ENCODE data around the gene CDK2AP2. TPM values are rescaled to one million over a fixed set of nuclear protein-coding genes. Genes with fewer than 3 reads are reported as not detected.

The CDK2AP2 gene
- total RNA-seq, 1 donor from 2014 or later = 104 TPM

DNA sequence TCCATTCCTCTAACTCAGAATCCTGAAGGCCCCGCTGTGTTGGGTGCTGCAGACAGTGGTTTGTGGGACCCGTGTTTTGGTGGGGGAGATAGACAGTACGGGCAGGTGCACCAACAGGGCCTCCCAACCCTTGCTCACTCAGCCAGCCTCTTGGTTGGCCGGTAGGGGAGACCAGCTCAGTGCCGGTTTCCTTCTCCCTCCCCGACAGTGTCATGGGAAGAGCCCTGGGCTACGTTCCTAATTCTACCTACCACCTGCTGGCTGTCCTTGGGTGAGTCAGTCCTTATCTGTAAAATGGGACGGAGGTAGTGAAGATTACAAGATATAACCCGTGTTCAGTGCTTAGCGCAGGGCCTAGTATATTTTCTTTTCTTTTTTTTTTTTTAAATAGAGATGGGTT, 44.8 kb downstream of the CDK2AP2 start:
- TF ChIP-seq, protein P1, sequence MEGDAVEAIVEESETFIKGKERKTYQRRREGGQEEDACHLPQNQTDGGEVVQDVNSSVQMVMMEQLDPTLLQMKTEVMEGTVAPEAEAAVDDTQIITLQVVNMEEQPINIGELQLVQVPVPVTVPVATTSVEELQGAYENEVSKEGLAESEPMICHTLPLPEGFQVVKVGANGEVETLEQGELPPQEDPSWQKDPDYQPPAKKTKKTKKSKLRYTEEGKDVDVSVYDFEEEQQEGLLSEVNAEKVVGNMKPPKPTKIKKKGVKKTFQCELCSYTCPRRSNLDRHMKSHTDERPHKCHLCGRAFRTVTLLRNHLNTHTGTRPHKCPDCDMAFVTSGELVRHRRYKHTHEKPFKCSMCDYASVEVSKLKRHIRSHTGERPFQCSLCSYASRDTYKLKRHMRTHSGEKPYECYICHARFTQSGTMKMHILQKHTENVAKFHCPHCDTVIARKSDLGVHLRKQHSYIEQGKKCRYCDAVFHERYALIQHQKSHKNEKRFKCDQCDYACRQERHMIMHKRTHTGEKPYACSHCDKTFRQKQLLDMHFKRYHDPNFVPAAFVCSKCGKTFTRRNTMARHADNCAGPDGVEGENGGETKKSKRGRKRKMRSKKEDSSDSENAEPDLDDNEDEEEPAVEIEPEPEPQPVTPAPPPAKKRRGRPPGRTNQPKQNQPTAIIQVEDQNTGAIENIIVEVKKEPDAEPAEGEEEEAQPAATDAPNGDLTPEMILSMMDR (IDR thresholded peaks at IDR 0.05; ENCODE audit: insufficient read depth, low read length, poor library complexity, severe bottlenecking) = no peak
- Histone ChIP-seq H3K4me3 (ENCODE audit: low read depth, low read length) (no peak overlapping the region), H3K27me3 (ENCODE audit: control insufficient read depth, insufficient read depth, low read length) (no peaks in the 10 kb centered on the region)

DNA sequence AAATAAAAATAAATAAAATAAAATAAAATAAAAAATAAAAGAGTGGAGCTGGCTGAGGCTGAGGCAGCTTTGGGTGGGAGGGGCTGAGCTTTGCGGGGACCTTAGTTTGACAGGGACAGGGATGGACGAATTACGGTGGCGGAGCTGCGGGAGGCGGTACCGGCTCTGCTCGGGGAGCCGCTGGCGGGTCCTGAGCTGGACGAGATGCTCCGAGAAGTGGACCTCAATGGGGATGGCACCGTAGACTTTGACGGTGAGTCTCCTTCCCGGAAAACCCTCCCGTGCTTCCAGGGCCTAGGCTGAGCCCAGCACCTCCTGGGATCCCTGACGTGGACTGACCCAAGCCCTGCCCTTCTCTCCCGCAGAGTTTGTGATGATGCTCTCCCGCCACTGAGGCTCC, 49.7 kb downstream of the CDK2AP2 start:
- Histone ChIP-seq H3K4me3 (ENCODE audit: low read depth, low read length) (no peak overlapping the region), H3K36me3 (ENCODE audit: control insufficient read depth, insufficient read depth, low read length) (no peaks in the 10 kb centered on the region), H3K27me3 (ENCODE audit: control insufficient read depth, insufficient read depth, low read length) (peaks cover 4% of the 10 kb centered on the region)
- no peak for DNase-seq (ENCODE audit: low read depth)
- TF ChIP-seq, protein P1 (IDR thresholded peaks at IDR 0.05; ENCODE audit: insufficient read depth, low read length, poor library complexity, severe bottlenecking) = no peak

More for the DNA sequence above, 44.8 kb downstream of the CDK2AP2 start:
- no peak for DNase-seq (ENCODE audit: low read depth)
- peaks cover 2% of the 10 kb centered on the region for H3K36me3 ChIP-seq (ENCODE audit: control insufficient read depth, insufficient read depth, low read length)

GRCh38 chr11:67457453-67457852, 50.5 kb downstream of the CDK2AP2 start:
- no peak for DNase-seq (ENCODE audit: low read depth)
- peaks cover 4% of the 10 kb centered on the region for H3K27me3 ChIP-seq (ENCODE audit: control insufficient read depth, insufficient read depth, low read length)
- H3K4me3 ChIP-seq (ENCODE audit: low read depth, low read length) = no peak overlapping the region
- H3K36me3 ChIP-seq (ENCODE audit: control insufficient read depth, insufficient read depth, low read length) = no peaks in the 10 kb centered on the region
- TF ChIP-seq, protein P1 (IDR thresholded peaks at IDR 0.05; ENCODE audit: insufficient read depth, low read length, poor library complexity, severe bottlenecking) = no peak

Other genes starting within 250 kb of the CDK2AP2 start
- gene GRK2, start 241.7 kb downstream of the CDK2AP2 start, total RNA-seq = 46.4 and 51.3 TPM in 2 replicates
- gene ANKRD13D, start 218.9 kb downstream of the CDK2AP2 start, total RNA-seq = 36.6 and 48.5 TPM in 2 replicates
- 37.2 and 39.9 TPM in 2 replicates for gene SSH3, start 204.6 kb downstream of the CDK2AP2 start, total RNA-seq
- 70.7 and 75.5 TPM in 2 replicates for gene POLD4, start 154.6 kb downstream of the CDK2AP2 start, total RNA-seq
- 33.1 and 34.3 TPM in 2 replicates for gene CLCF1, start 134.6 kb downstream of the CDK2AP2 start, total RNA-seq
- gene RAD9A, start 116.2 kb downstream of the CDK2AP2 start, total RNA-seq = 8.3 and 13.6 TPM in 2 replicates
- 309 and 319 TPM in 2 replicates for gene PPP1CA, start 106.3 kb downstream of the CDK2AP2 start, total RNA-seq
- 0.84 and 1.0 TPM in 2 replicates for gene TBC1D10C, start 104.1 kb downstream of the CDK2AP2 start, total RNA-seq
- 0.21 and 0.27 TPM in 2 replicates for gene CARNS1, start 92.5 kb downstream of the CDK2AP2 start, total RNA-seq
- gene RPS6KB2, start 79.7 kb downstream of the CDK2AP2 start, total RNA-seq = 64.6 and 86.5 TPM in 2 replicates
- gene PTPRCAP, start 70.5 kb downstream of the CDK2AP2 start, total RNA-seq = 2.5 and 3.0 TPM in 2 replicates
- 136 and 153 TPM in 2 replicates for gene CORO1B, start 64.7 kb downstream of the CDK2AP2 start, total RNA-seq
- not detected in 2 replicates for gene GPR152, start 55.4 kb downstream of the CDK2AP2 start, total RNA-seq
- gene CABP4, start 52.8 kb downstream of the CDK2AP2 start, total RNA-seq = 0.17 TPM in 1 of 2 replicates, not detected in the other
- 53.8 and 102 TPM in 2 replicates for gene TMEM134, start 38.9 kb downstream of the CDK2AP2 start, total RNA-seq
- 45.9 and 55.9 TPM in 2 replicates for gene AIP, start 25.1 kb downstream of the CDK2AP2 start, total RNA-seq
- gene PITPNM1, start 2.8 kb downstream of the CDK2AP2 start, total RNA-seq = 50.8 and 55.5 TPM in 2 replicates
- gene CABP2, start 15.3 kb upstream of the CDK2AP2 start, total RNA-seq = not detected in 2 replicates
- 1,390 and 1,923 TPM in 2 replicates for gene GSTP1, start 75.7 kb upstream of the CDK2AP2 start, total RNA-seq
- 229 and 262 TPM in 2 replicates for gene NDUFV1, start 98.8 kb upstream of the CDK2AP2 start, total RNA-seq
- 5.1 TPM in 2 replicates for gene NUDT8, start 121.8 kb upstream of the CDK2AP2 start, total RNA-seq
- not detected in 2 replicates for gene TBX10, start 131.6 kb upstream of the CDK2AP2 start, total RNA-seq
- gene ACY3, start 142.6 kb upstream of the CDK2AP2 start, total RNA-seq = 0.21 TPM in 1 of 2 replicates, not detected in the other
- 0.07 and 0.13 TPM in 2 replicates for gene ALDH3B2, start 166.5 kb upstream of the CDK2AP2 start, total RNA-seq

All from kidney epithelial cell (primary cell).